WTC11 (cell line): ENCODE measurements around the gene VPS35L.

Experiments
- ATF1 ChIP-seq: sonication (generic); formaldehyde crosslinking; IDR thresholded peaks from 2 replicates; pipeline ENCODE4 v1.8.1; 2023; ENCODE audit warnings: mild to moderate bottlenecking, moderate library complexity, missing genetic modification reagents
- ATF3 ChIP-seq: sonication (generic); formaldehyde crosslinking; conservative IDR thresholded peaks from 2 replicates; pipeline ENCODE4 v1.8.1; 2022; ENCODE audit warnings: mild to moderate bottlenecking, missing genetic modification reagents
- CTCF ChIP-seq: fragments of 200-600 bp; IDR thresholded peaks from 2 replicates; pipeline ENCODE4 v1.8.0; 2022; ENCODE audit warnings: antibody characterized with exemption
- ELF4 ChIP-seq: sonication (generic); formaldehyde crosslinking; IDR thresholded peaks from 2 replicates; pipeline ENCODE4 v1.8.1; 2022; ENCODE audit warnings: low read depth, mild to moderate bottlenecking, moderate library complexity, missing genetic modification reagents
- EMX1 ChIP-seq: fragments of 250-450 bp; sonication (Bioruptor Pico); IDR thresholded peaks from 2 replicates; pipeline ENCODE4 v1.8.0; 2021; ENCODE audit warnings: mild to moderate bottlenecking
- FOXJ3 ChIP-seq: sonication (generic); formaldehyde crosslinking; IDR thresholded peaks from 2 replicates; pipeline ENCODE4 v1.9.0; 2021; ENCODE audit warnings: missing genetic modification reagents, mild to moderate bottlenecking, borderline replicate concordance
- HMGXB4 ChIP-seq: sonication (generic); formaldehyde crosslinking; IDR thresholded peaks from 2 replicates; pipeline ENCODE4 v1.8.1; 2023; ENCODE audit warnings: mild to moderate bottlenecking, moderate library complexity, missing genetic modification reagents
- IRF1 ChIP-seq: sonication (generic); formaldehyde crosslinking; IDR thresholded peaks from 2 replicates; pipeline ENCODE4 v1.8.0; 2023; ENCODE audit warnings: missing genetic modification reagents
- MAX ChIP-seq: sonication (generic); formaldehyde crosslinking; IDR thresholded peaks from 2 replicates; pipeline ENCODE4 v1.8.0; 2022; ENCODE audit warnings: mild to moderate bottlenecking, missing genetic modification reagents
- NR1H2 ChIP-seq: sonication (generic); formaldehyde crosslinking; IDR thresholded peaks from 2 replicates; pipeline ENCODE4 v1.9.0; 2021; ENCODE audit warnings: mild to moderate bottlenecking, moderate library complexity, missing genetic modification reagents
- TCF7 ChIP-seq: sonication (generic); formaldehyde crosslinking; IDR thresholded peaks from 2 replicates; pipeline ENCODE4 v1.8.0; 2022; ENCODE audit warnings: mild to moderate bottlenecking, low read depth, missing genetic modification reagents, moderate library complexity
- ZNF219 ChIP-seq: sonication (generic); formaldehyde crosslinking; IDR thresholded peaks from 2 replicates; pipeline ENCODE4 v1.8.0; 2023; ENCODE audit warnings: missing genetic modification reagents, mild to moderate bottlenecking, borderline replicate concordance
- ZNF512 ChIP-seq: sonication (generic); formaldehyde crosslinking; IDR thresholded peaks from 2 replicates; pipeline ENCODE4 v1.8.1; 2022; ENCODE audit warnings: missing genetic modification reagents, borderline replicate concordance

GRCh38 chr16:19694989-19695388 is 139.5 kb downstream of the VPS35L start:
- no peak for TF ChIP-seq ZNF512
- TF ChIP-seq CTCF: no peak
- TF ChIP-seq TCF7 (CRISPR knock-in tag): no peak
- no peak for TF ChIP-seq ELF4
- no peak for TF ChIP-seq NR1H2 (CRISPR knock-in tag)
- TF ChIP-seq HMGXB4 (CRISPR knock-in tag): no peak
- no peak for TF ChIP-seq IRF1 (CRISPR knock-in tag)
- TF ChIP-seq ATF1 (CRISPR knock-in tag): no peak
- TF ChIP-seq FOXJ3 (CRISPR knock-in tag): no peak
- TF ChIP-seq ZNF219 (CRISPR knock-in tag): no peak
- TF ChIP-seq MAX (CRISPR knock-in tag): no peak
- TF ChIP-seq ATF3: no peak
- no peak for TF ChIP-seq EMX1 (CRISPR knock-in tag)
